ENCODE measurements around the gene LRP5. TPM values are rescaled to one million over a fixed set of nuclear protein-coding genes. Genes with fewer than 3 reads are reported as not detected.
A peak's percentile ranks its signal among the peaks of the same experiment; 100 is the strongest.

LRP5 gene
- total RNA-seq, 4 donors from 2014 or later = 32.6 to 68.9 (median 42.5) TPM

- WGBS, 2 donors (ENCODE audit: low coverage in 1 of 2) = 57 to 90% methylated on average over 4 to 6 of the region's 8 CpGs
- peaks cover 0 to 52% (median 21%) of the 10 kb centered on the region in 3 donors for H3K4me1 ChIP-seq
- no peaks in the 10 kb centered on the region for H3K9me3 ChIP-seq
- no peak for ATAC-seq
- H3K36me3 ChIP-seq = peaks cover 0 to 26% of the 10 kb centered on the region in 2 donors
- H3K27me3 ChIP-seq = no peaks in the 10 kb centered on the region
- no peak for TF ChIP-seq EP300 (IDR thresholded peaks at IDR 0.05)
- no peak for TF ChIP-seq POLR2A (IDR thresholded peaks at IDR 0.05)
- no peak for TF ChIP-seq CTCF (IDR thresholded peaks at IDR 0.05)
- no peak for TF ChIP-seq POLR2AphosphoS5 (IDR thresholded peaks at IDR 0.05)
- peak overlapping the region in 3 of 4 donors; percentile 92 to 96 (median 96) for H3K27ac ChIP-seq
- peak overlapping the region in 1 of 2 donors; percentile 65 for H3K4me3 ChIP-seq
These were observed 42.0 kb upstream of the LRP5 start for GRCh38 chr11:68270196-68271022.

GRCh38 chr11:68271023-68271780, 41.2 kb upstream of the LRP5 start:
- peaks cover 0 to 19% of the 10 kb centered on the region in 2 donors for H3K36me3 ChIP-seq
- H3K4me3 ChIP-seq = peak overlapping the region; percentile 65 to 86
- peak; percentile 37 for ATAC-seq
- H3K27ac ChIP-seq = peak overlapping the region; percentile 92 to 96 (median 95)
- TF ChIP-seq POLR2AphosphoS5 (IDR thresholded peaks at IDR 0.05) (no peak), POLR2A (IDR thresholded peaks at IDR 0.05) (no peak), EP300 (IDR thresholded peaks at IDR 0.05) (no peak), CTCF (IDR thresholded peaks at IDR 0.05) (peak in 3 of 4 experiments; percentile 42 to 54 (median 48))
- 3 to 6% methylated on average over 11 to 22 of the region's 23 CpGs for WGBS, 2 donors (ENCODE audit: low coverage in 1 of 2)
- no peaks in the 10 kb centered on the region for H3K9me3 ChIP-seq
- H3K27me3 ChIP-seq = no peaks in the 10 kb centered on the region
- H3K4me1 ChIP-seq = peaks cover 0 to 52% (median 21%) of the 10 kb centered on the region in 3 donors

- peaks cover 0 to 11% of the 10 kb centered on the region in 2 donors for H3K36me3 ChIP-seq
- no peaks in the 10 kb centered on the region for H3K9me3 ChIP-seq
- no peaks in the 10 kb centered on the region for H3K27me3 ChIP-seq
- peaks cover 0 to 52% (median 21%) of the 10 kb centered on the region in 3 donors for H3K4me1 ChIP-seq
- peak; percentile 95 for ATAC-seq
- WGBS, 2 donors (ENCODE audit: low coverage in 1 of 2) = 0% methylated on average over 9 of the region's 71 CpGs; no CpG with 5 or more reads in 1 of the 2 donors
- H3K27ac ChIP-seq = peak within 1 kb of the TSS; percentile 92 to 96 (median 95)
- no peak for TF ChIP-seq EP300 (IDR thresholded peaks at IDR 0.05)
- TF ChIP-seq CTCF (IDR thresholded peaks at IDR 0.05) = peak in 1 of 4 experiments; percentile 11
- TF ChIP-seq POLR2A (IDR thresholded peaks at IDR 0.05) = peak; percentile 85 to 87
- peak; percentile 76 for TF ChIP-seq POLR2AphosphoS5 (IDR thresholded peaks at IDR 0.05)
- H3K4me3 ChIP-seq = peak within 1 kb of the TSS; percentile 65 to 86
These were observed 40.4 kb upstream of the LRP5 start, which contains the start of gene C11orf24 for GRCh38 chr11:68271781-68272608. Gene C11orf24, minus strand, starts transcription at chr11:68271973. Its CDS starts 8,206 bp downstream, at chr11:68263767.

- no peaks in the 10 kb centered on the region for H3K9me3 ChIP-seq
- no peak overlapping the region for H3K4me3 ChIP-seq
- WGBS, 2 donors (ENCODE audit: low coverage in 1 of 2) = 90 to 95% methylated on average over 8 to 9 of the region's 21 CpGs
- TF ChIP-seq EP300 (IDR thresholded peaks at IDR 0.05) = no peak
- no peak for TF ChIP-seq POLR2A (IDR thresholded peaks at IDR 0.05)
- TF ChIP-seq CTCF (IDR thresholded peaks at IDR 0.05) = no peak
- no peak for TF ChIP-seq POLR2AphosphoS5 (IDR thresholded peaks at IDR 0.05)
- H3K36me3 ChIP-seq = no peaks in the 10 kb centered on the region
- no peak for ATAC-seq
- H3K27me3 ChIP-seq = no peaks in the 10 kb centered on the region
- H3K4me1 ChIP-seq = peaks cover 0 to 42% (median 21%) of the 10 kb centered on the region in 3 donors
- H3K27ac ChIP-seq = peak overlapping the region in 3 of 4 donors; percentile 92 to 96 (median 96)
These were observed 39.2 kb upstream of the LRP5 start for GRCh38 chr11:68273026-68273738.

Measured in gastroesophageal sphincter (tissue), 4 donors.